CD4-positive, alpha-beta memory T cell (primary cell): Measurements from ENCODE around the gene PRICKLE1. TPM values are rescaled to one million over a fixed set of nuclear protein-coding genes. Genes with fewer than 3 reads are reported as not detected.

ENCODE experiments used
- CTCF ChIA-PET: fragments of 350-600 bp; sonication (Branson Sonifier 250); formaldehyde crosslinking; loops from one replicate; lab custom pipeline; 2021; ENCODE audit warnings: inconsistent platforms; ENCODE audit not compliant: partially characterized antibody; lab: Charles Lee
- POLR2A ChIA-PET: fragments of 350-600 bp; sonication (Branson Sonifier 250); formaldehyde crosslinking; loops from one replicate; lab custom pipeline; 2021; ENCODE audit not compliant: partially characterized antibody; lab: Charles Lee
- DNase-seq, 5 donors: peaks; one replicate each; pipeline versions ENCODE4 v3.0.0 to v3.0.0-alpha.2; 2020 to 2022; ENCODE audit warnings: mixed read lengths in 1 of 5
- H3K27ac ChIP-seq: one replicate; pipeline ENCODE4 v1.7.0; 2013; ENCODE audit warnings: low read depth, low read length
- H3K27me3 ChIP-seq: 2 replicates; pipeline ENCODE4 v1.7.0; 2013; ENCODE audit warnings: mild to moderate bottlenecking, low read length, moderate library complexity; ENCODE audit not compliant: insufficient read depth
- H3K36me3 ChIP-seq: 2 replicates; pipeline ENCODE4 v1.7.0; 2013; ENCODE audit warnings: mild to moderate bottlenecking, low read length, moderate library complexity; ENCODE audit not compliant: insufficient read depth
- H3K4me1 ChIP-seq: 2 replicates; pipeline ENCODE4 v1.7.0; 2013; ENCODE audit warnings: mild to moderate bottlenecking, low read length, moderate library complexity; ENCODE audit not compliant: insufficient read depth
- H3K4me3 ChIP-seq, 2 donors: one replicate each; pipeline ENCODE4 v1.7.0; 2013; ENCODE audit warnings: low read length in 2 of 2, mild to moderate bottlenecking in 1 of 2
- H3K9me3 ChIP-seq, 2 donors: one replicate each; pipeline ENCODE4 v1.7.0; 2013; ENCODE audit warnings: low read length in 2 of 2, control low read depth in 1 of 2; ENCODE audit not compliant: control insufficient read depth in 1 of 2
- H3K27ac Mint-ChIP-seq, 7 donors: one replicate each; pipeline ENCODE4 v1.8.0; 2020 to 2021; ENCODE audit warnings: mixed read lengths in 7 of 7, mild to moderate bottlenecking in 6 of 7, inconsistent platforms in 3 of 7, moderate library complexity in 3 of 7
- H3K27me3 Mint-ChIP-seq, 2 donors: one replicate each; pipeline ENCODE4 v1.8.0; 2020 to 2021; ENCODE audit warnings: mixed read lengths in 2 of 2
- H3K36me3 Mint-ChIP-seq, 2 donors: one replicate each; pipeline ENCODE4 v1.8.0; 2020 to 2021; ENCODE audit warnings: mixed read lengths in 2 of 2, inconsistent platforms in 1 of 2, mild to moderate bottlenecking in 1 of 2
- H3K4me1 Mint-ChIP-seq, 4 donors: one replicate each; pipeline ENCODE4 v1.8.0; 2020 to 2021; ENCODE audit warnings: mixed read lengths in 4 of 4, mild to moderate bottlenecking in 1 of 4
- H3K4me3 Mint-ChIP-seq, 8 donors: one replicate each; pipeline ENCODE4 v1.8.0; 2020 to 2021; ENCODE audit warnings: mixed read lengths in 8 of 8, mild to moderate bottlenecking in 7 of 8, moderate library complexity in 6 of 8, inconsistent platforms in 3 of 8
- H3K9me3 Mint-ChIP-seq, 8 donors: one replicate each; pipeline ENCODE4 v1.8.0; 2020 to 2021; ENCODE audit warnings: mixed read lengths in 8 of 8, mild to moderate bottlenecking in 5 of 8, inconsistent platforms in 3 of 8, moderate library complexity in 1 of 8
- intact Hi-C: fragments of 100-400 bp; cut with micrococcal nuclease; formaldehyde crosslinking; loops from one replicate; pipeline ENCODE4 v1.15.1; 2023
- polyA plus RNA-seq, 2 donors: library from polyadenylated mRNA; unstranded; fragments of 300-500 nt; fragmentation: Illumina TruSeq; gene quantifications; one replicate each; pipeline ENCODE4 v1.2.3, GENCODE V29; 2021
- total RNA-seq, 2 experiments: library from RNA; stranded (reverse); gene quantifications; one replicate each; pipeline ENCODE4 v1.2.3, GENCODE V29; 2021

PRICKLE1 gene
- total and polyA plus RNA-seq, 4 experiments from 2014 or later: not detected

GRCh38 chr12:42445891-42446290, 143.7 kb downstream of the PRICKLE1 start:
- DNase-seq: no peak
- Histone ChIP-seq H3K27ac (no peak overlapping the region), H3K36me3 (peaks cover 24% of the 10 kb centered on the region), H3K27me3 (no peaks in the 10 kb centered on the region), H3K4me1 (no peaks in the 10 kb centered on the region), H3K9me3 (no peaks in the 10 kb centered on the region), H3K4me3 (no peak overlapping the region)
- H3K27me3 Mint-ChIP-seq: no peaks in the 10 kb centered on the region
- peaks cover 0 to 10% (median 4%) of the 10 kb centered on the region in 8 donors for H3K9me3 Mint-ChIP-seq
- intact Hi-C loops: no loop called here
- no peak overlapping the region for H3K4me3 Mint-ChIP-seq
- ChIA-PET CTCF (no interaction called here), POLR2A (no interaction called here)
- no peak overlapping the region for H3K27ac Mint-ChIP-seq
- peaks cover 0 to 1% (median 0%) of the 10 kb centered on the region in 4 donors for H3K4me1 Mint-ChIP-seq
- H3K36me3 Mint-ChIP-seq: peaks cover 84 to 86% of the 10 kb centered on the region in 2 donors

GRCh38 chr12:42444192-42444943, 145.2 kb downstream of the PRICKLE1 start:
- H3K4me1 ChIP-seq: no peaks in the 10 kb centered on the region
- H3K36me3 Mint-ChIP-seq: peaks cover 83 to 87% of the 10 kb centered on the region in 2 donors
- no peak overlapping the region for H3K27ac ChIP-seq
- peaks cover 0 to 10% (median 4%) of the 10 kb centered on the region in 8 donors for H3K9me3 Mint-ChIP-seq
- ChIA-PET CTCF (interaction anchor here (1.3 to 1.6 kb wide), 2 partner anchors 9 to 12 kb away, joined by 3 read pairs; no protein-coding TSS in a partner anchor), POLR2A (no interaction called here)
- no peak overlapping the region for H3K4me3 Mint-ChIP-seq
- H3K4me3 ChIP-seq: no peak overlapping the region
- DNase-seq: no peak
- H3K36me3 ChIP-seq: peaks cover 28% of the 10 kb centered on the region
- peaks cover 0 to 1% (median 0%) of the 10 kb centered on the region in 4 donors for H3K4me1 Mint-ChIP-seq
- no peak overlapping the region for H3K27ac Mint-ChIP-seq
- H3K27me3 Mint-ChIP-seq: no peaks in the 10 kb centered on the region
- no peaks in the 10 kb centered on the region for H3K27me3 ChIP-seq
- intact Hi-C loops: no loop called here
- H3K9me3 ChIP-seq: no peaks in the 10 kb centered on the region

- ChIA-PET POLR2A (no interaction called here), CTCF (interaction anchor here (1.3 to 1.6 kb wide), 2 partner anchors 10 kb away, joined by 3 read pairs; no protein-coding TSS in a partner anchor)
- Histone ChIP-seq H3K4me1 (no peaks in the 10 kb centered on the region), H3K4me3 (no peak overlapping the region), H3K9me3 (no peaks in the 10 kb centered on the region), H3K27ac (no peak overlapping the region), H3K27me3 (no peaks in the 10 kb centered on the region), H3K36me3 (peaks cover 24% of the 10 kb centered on the region)
- Mint-ChIP-seq H3K27ac (peak overlapping the region in 1 of 7 donors; percentile 62), H3K27me3 (no peaks in the 10 kb centered on the region), H3K4me1 (peaks cover 0 to 1% (median 0%) of the 10 kb centered on the region in 4 donors), H3K9me3 (peaks cover 0 to 10% (median 4%) of the 10 kb centered on the region in 8 donors), H3K36me3 (peaks cover 76% of the 10 kb centered on the region in 2 donors), H3K4me3 (no peak overlapping the region)
- DNase-seq: no peak
- intact Hi-C loops: no loop called here
These were observed 146.7 kb downstream of the PRICKLE1 start for GRCh38 chr12:42442888-42443287.

GRCh38 chr12:42442311-42442759, 147.2 kb downstream of the PRICKLE1 start:
- intact Hi-C loops: no loop called here
- ChIA-PET CTCF (no interaction called here), POLR2A (no interaction called here)
- Mint-ChIP-seq H3K27me3 (no peaks in the 10 kb centered on the region), H3K9me3 (peaks cover 0 to 10% (median 4%) of the 10 kb centered on the region in 8 donors), H3K4me3 (no peak overlapping the region), H3K36me3 (peaks cover 72 to 73% of the 10 kb centered on the region in 2 donors), H3K4me1 (peaks cover 0 to 1% (median 0%) of the 10 kb centered on the region in 4 donors), H3K27ac (no peak overlapping the region)
- H3K4me1 ChIP-seq: no peaks in the 10 kb centered on the region
- H3K9me3 ChIP-seq: no peaks in the 10 kb centered on the region
- no peaks in the 10 kb centered on the region for H3K27me3 ChIP-seq
- DNase-seq: no peak
- no peak overlapping the region for H3K27ac ChIP-seq
- peaks cover 24% of the 10 kb centered on the region for H3K36me3 ChIP-seq
- no peak overlapping the region for H3K4me3 ChIP-seq

- Histone ChIP-seq H3K9me3 (no peaks in the 10 kb centered on the region), H3K27ac (no peak overlapping the region), H3K4me1 (no peaks in the 10 kb centered on the region), H3K4me3 (no peak overlapping the region), H3K27me3 (no peaks in the 10 kb centered on the region), H3K36me3 (peaks cover 24% of the 10 kb centered on the region)
- Mint-ChIP-seq H3K4me3 (no peak overlapping the region), H3K27me3 (no peaks in the 10 kb centered on the region), H3K9me3 (peaks cover 0 to 10% (median 4%) of the 10 kb centered on the region in 8 donors), H3K36me3 (peaks cover 65 to 69% of the 10 kb centered on the region in 2 donors), H3K27ac (peak overlapping the region in 1 of 7 donors; percentile 46), H3K4me1 (peaks cover 5 to 11% (median 7%) of the 10 kb centered on the region in 4 donors)
- no peak for DNase-seq
- ChIA-PET POLR2A (no interaction called here), CTCF (no interaction called here)
- intact Hi-C loops: no loop called here
These were observed 148.9 kb downstream of the PRICKLE1 start for GRCh38 chr12:42440608-42441007.

GRCh38 chr12:42432517-42433140, 156.9 kb downstream of the PRICKLE1 start:
- CTCF ChIA-PET: interaction anchor here (0.8 kb wide), 1 partner anchor 11 kb away, joined by 3 read pairs; no protein-coding TSS in a partner anchor
- no peaks in the 10 kb centered on the region for H3K27me3 Mint-ChIP-seq
- Histone ChIP-seq H3K4me3 (no peak overlapping the region), H3K27me3 (no peaks in the 10 kb centered on the region), H3K4me1 (no peaks in the 10 kb centered on the region), H3K36me3 (no peaks in the 10 kb centered on the region), H3K9me3 (no peaks in the 10 kb centered on the region), H3K27ac (no peak overlapping the region)
- peaks cover 9 to 22% (median 17%) of the 10 kb centered on the region in 4 donors for H3K4me1 Mint-ChIP-seq
- no peaks in the 10 kb centered on the region for H3K9me3 Mint-ChIP-seq
- peak overlapping the region in 2 of 7 donors; percentile 18 to 55 for H3K27ac Mint-ChIP-seq
- H3K36me3 Mint-ChIP-seq: peaks cover 51 to 61% of the 10 kb centered on the region in 2 donors
- POLR2A ChIA-PET: no interaction called here
- intact Hi-C loops: no loop called here
- no peak overlapping the region for H3K4me3 Mint-ChIP-seq
- DNase-seq: no peak

GRCh38 chr12:42428850-42429249, 160.7 kb downstream of the PRICKLE1 start:
- no peak overlapping the region for H3K4me3 ChIP-seq
- no peaks in the 10 kb centered on the region for H3K9me3 Mint-ChIP-seq
- H3K36me3 Mint-ChIP-seq: peaks cover 49 to 61% of the 10 kb centered on the region in 2 donors

More at GRCh38 chr12:42428850-42429249, 160.7 kb downstream of the PRICKLE1 start:
- CTCF ChIA-PET: interaction anchor here (1.5 kb wide), 1 partner anchor 8 kb away, joined by 3 read pairs; no protein-coding TSS in a partner anchor
- intact Hi-C loops: no loop called here
- Histone ChIP-seq H3K27ac (no peak overlapping the region), H3K9me3 (no peaks in the 10 kb centered on the region), H3K4me1 (no peaks in the 10 kb centered on the region), H3K27me3 (no peaks in the 10 kb centered on the region), H3K36me3 (no peaks in the 10 kb centered on the region)
- H3K27ac Mint-ChIP-seq: no peak overlapping the region
- no peak overlapping the region for H3K4me3 Mint-ChIP-seq
- peaks cover 8 to 26% (median 15%) of the 10 kb centered on the region in 4 donors for H3K4me1 Mint-ChIP-seq
- POLR2A ChIA-PET: no interaction called here
- no peaks in the 10 kb centered on the region for H3K27me3 Mint-ChIP-seq
- DNase-seq: no peak
